HEK293T (cell line): ENCODE measurements around the gene TBCA.

ENCODE experiments used
- BHLHE40 ChIP-seq: fragments of 450-650 bp; IDR thresholded peaks from 2 replicates; pipeline ENCODE4 v1.6.1; 2016; ENCODE audit warnings: mild to moderate bottlenecking, moderate library complexity, borderline replicate concordance
- CTBP1 ChIP-seq: fragments of 450-650 bp; IDR thresholded peaks from 2 replicates; pipeline ENCODE4 v1.6.1; 2016; ENCODE audit warnings: borderline replicate concordance
- FOXA1 ChIP-seq: fragments of 450-650 bp; IDR thresholded peaks from 2 replicates; pipeline ENCODE4 v1.6.1; 2016; ENCODE audit warnings: mild to moderate bottlenecking
- FOXK2 ChIP-seq: fragments of 450-650 bp; IDR thresholded peaks from 2 replicates; pipeline ENCODE4 v1.6.1; 2016; ENCODE audit warnings: mild to moderate bottlenecking
- HDGF ChIP-seq: fragments of 450-650 bp; IDR thresholded peaks from 2 replicates; pipeline ENCODE4 v1.6.1; 2017; ENCODE audit warnings: antibody characterized with exemption, borderline replicate concordance
- L3MBTL2 ChIP-seq: fragments of 450-650 bp; conservative IDR thresholded peaks from 2 replicates; pipeline ENCODE4 v1.6.1; 2016; ENCODE audit warnings: mild to moderate bottlenecking
- LEF1 ChIP-seq: fragments of 450-650 bp; IDR thresholded peaks from 2 replicates; pipeline ENCODE4 v1.6.1; 2017; ENCODE audit warnings: mild to moderate bottlenecking, borderline replicate concordance
- NFRKB ChIP-seq: fragments of 450-650 bp; IDR thresholded peaks from 2 replicates; pipeline ENCODE4 v1.6.1; 2016; ENCODE audit warnings: mild to moderate bottlenecking, moderate library complexity
- PKNOX1 ChIP-seq: fragments of 450-650 bp; IDR thresholded peaks from 2 replicates; pipeline ENCODE4 v1.6.1; 2016
- SUZ12 ChIP-seq: fragments of 450-650 bp; IDR thresholded peaks from 2 replicates; pipeline ENCODE4 v1.6.1; 2016; ENCODE audit warnings: mild to moderate bottlenecking
- TARDBP ChIP-seq: fragments of 450-650 bp; IDR thresholded peaks from 2 replicates; pipeline ENCODE4 v1.6.1; 2016
- ZNF384 ChIP-seq: fragments of 450-650 bp; IDR thresholded peaks from 2 replicates; pipeline ENCODE4 v1.6.1; 2016

GRCh38 chr5:77650686-77651085 is 125.5 kb downstream of the TBCA start:
- TF ChIP-seq PKNOX1 (no peak), CTBP1 (no peak), LEF1 (no peak), FOXA1 (no peak), BHLHE40 (no peak), TARDBP (no peak), FOXK2 (no peak), L3MBTL2 (no peak), HDGF (no peak), ZNF384 (no peak), NFRKB (no peak), SUZ12 (no peak)
